HepG2 (cell line): ENCODE data around the gene KIF21B.

Source experiments
- EZH2 ChIP-seq: conservative IDR thresholded peaks from 2 replicates; pipeline ENCODE4 v1.6.1; 2012; ENCODE audit warnings: mild to moderate bottlenecking, low read depth, low read length, moderate library complexity
- GLI4 ChIP-seq: sonication (generic); formaldehyde crosslinking; IDR thresholded peaks from 2 replicates; pipeline ENCODE4 v1.5.1; 2020; ENCODE audit warnings: missing genetic modification reagents, mild to moderate bottlenecking, moderate library complexity, borderline replicate concordance
- ZBTB42 ChIP-seq: sonication (generic); formaldehyde crosslinking; IDR thresholded peaks from 2 replicates; pipeline ENCODE4 v1.5.0; 2020; ENCODE audit warnings: mild to moderate bottlenecking, missing genetic modification reagents
- TF ChIP-seq, protein P1 (sequence below): sonication (generic); formaldehyde crosslinking; IDR thresholded peaks from 2 replicates; pipeline ENCODE4 v1.4.0; 2020; ENCODE audit warnings: low read depth, mild to moderate bottlenecking, missing genetic modification reagents

DNA sequence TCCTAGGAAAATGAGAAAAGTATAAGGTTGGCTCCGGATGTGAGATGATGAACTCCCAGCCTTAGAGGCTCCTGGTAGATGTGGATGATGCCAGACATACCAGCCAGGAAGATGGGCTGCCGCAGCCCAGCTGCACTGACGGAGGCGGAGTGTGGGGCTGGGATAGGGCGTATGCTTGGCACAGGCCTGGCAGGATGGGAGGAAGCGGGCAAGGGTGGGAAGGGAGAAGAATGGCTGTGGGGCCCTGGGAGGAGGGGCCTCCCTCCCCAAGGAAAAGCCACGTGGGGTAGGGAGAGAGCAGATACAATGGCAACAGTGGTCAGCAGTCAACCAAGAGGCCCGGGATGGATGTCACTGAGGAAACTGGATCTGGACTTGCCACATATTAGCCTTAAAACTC is 41.3 kb upstream of the KIF21B start:
- no peak for TF ChIP-seq GLI4 (CRISPR knock-in tag)
- TF ChIP-seq, protein P1, sequence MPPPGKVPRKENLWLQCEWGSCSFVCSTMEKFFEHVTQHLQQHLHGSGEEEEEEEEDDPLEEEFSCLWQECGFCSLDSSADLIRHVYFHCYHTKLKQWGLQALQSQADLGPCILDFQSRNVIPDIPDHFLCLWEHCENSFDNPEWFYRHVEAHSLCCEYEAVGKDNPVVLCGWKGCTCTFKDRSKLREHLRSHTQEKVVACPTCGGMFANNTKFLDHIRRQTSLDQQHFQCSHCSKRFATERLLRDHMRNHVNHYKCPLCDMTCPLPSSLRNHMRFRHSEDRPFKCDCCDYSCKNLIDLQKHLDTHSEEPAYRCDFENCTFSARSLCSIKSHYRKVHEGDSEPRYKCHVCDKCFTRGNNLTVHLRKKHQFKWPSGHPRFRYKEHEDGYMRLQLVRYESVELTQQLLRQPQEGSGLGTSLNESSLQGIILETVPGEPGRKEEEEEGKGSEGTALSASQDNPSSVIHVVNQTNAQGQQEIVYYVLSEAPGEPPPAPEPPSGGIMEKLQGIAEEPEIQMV (CRISPR knock-in tag), result no peak
- TF ChIP-seq ZBTB42 (CRISPR knock-in tag), result no peak
- TF ChIP-seq EZH2, result no peak
